ENCODE results near the gene PLA2G2F. TPM values are rescaled to one million over a fixed set of nuclear protein-coding genes. Genes with fewer than 3 reads are reported as not detected.

PLA2G2F gene
- total and polyA plus RNA-seq, 9 donors = 0.02 to 0.30 (median 0.11) TPM; not detected in 5

DNA sequence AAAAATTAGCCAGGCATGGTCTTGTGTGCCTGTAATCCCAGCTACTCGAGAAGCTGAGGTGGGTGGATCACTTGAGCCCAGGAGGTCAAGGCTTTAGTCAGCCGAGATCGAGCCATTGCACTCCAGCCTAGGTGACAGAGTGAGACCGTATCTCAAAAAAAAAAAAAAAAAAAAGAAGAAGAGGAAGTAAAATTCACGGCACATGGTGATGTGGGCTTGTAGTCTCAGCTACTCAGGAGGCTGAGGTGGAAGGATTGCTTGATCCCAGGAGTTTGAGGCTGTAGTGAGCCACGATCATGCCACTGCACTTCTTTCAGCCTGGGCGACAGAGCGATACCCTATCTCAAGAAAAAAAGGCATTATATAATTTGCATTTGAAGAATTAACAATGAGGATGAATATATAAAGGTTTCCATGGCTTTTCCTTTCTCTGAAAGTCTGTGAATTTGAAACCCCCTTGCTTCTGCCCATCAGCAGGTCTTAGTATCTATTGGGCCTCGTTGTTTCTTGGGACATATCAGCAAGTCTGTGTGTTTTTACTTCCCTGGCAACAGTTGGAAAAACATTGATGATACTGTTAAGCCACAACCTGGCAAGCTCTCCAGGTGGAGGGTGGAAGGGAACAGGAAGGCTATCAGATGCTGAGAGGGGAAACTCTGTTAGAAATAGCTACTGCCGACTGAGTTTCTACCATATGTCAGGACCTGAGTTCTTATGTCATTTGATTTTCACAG is 15.2 kb upstream of the PLA2G2F start:
- Histone ChIP-seq H3K36me3 (no peaks in the 10 kb centered on the region), H3K27ac (no peak overlapping the region), H3K4me3 (no peak overlapping the region), H3K4me1 (ENCODE audit: insufficient read depth) (no peaks in the 10 kb centered on the region), H3K9me3 (no peaks in the 10 kb centered on the region), H3K27me3 (no peaks in the 10 kb centered on the region)
- DNase-seq = no peak
- no peak for TF ChIP-seq CTCF (IDR thresholded peaks at IDR 0.05)
- no peak for TF ChIP-seq POLR2A (IDR thresholded peaks at IDR 0.05)
- TF ChIP-seq EP300 (IDR thresholded peaks at IDR 0.05) = no peak
- WGBS, 3 donors = 62 to 70% (median 65%) methylated on average over 10 of the region's 10 CpGs
- intact Hi-C loops (cut with DNase I) = no loop called here

- no peaks in the 10 kb centered on the region for H3K4me1 ChIP-seq (ENCODE audit: insufficient read depth)
- TF ChIP-seq CTCF (IDR thresholded peaks at IDR 0.05) (no peak), POLR2A (IDR thresholded peaks at IDR 0.05) (no peak), EP300 (IDR thresholded peaks at IDR 0.05) (no peak)
- H3K9me3 ChIP-seq = no peaks in the 10 kb centered on the region
- no peaks in the 10 kb centered on the region for H3K36me3 ChIP-seq
- no peak overlapping the region for H3K27ac ChIP-seq
- intact Hi-C loops (cut with DNase I) = no loop called here
- 50 to 58% (median 51%) methylated on average over 7 of the region's 7 CpGs for WGBS, 3 donors
- H3K27me3 ChIP-seq = no peaks in the 10 kb centered on the region
- H3K4me3 ChIP-seq = no peak overlapping the region
- DNase-seq = peak in 2 of 5 donors; percentile 29 to 56
Measured at GRCh38 chr1:20124456-20125057, 14.6 kb upstream of the PLA2G2F start.

- Histone ChIP-seq H3K27ac (no peak overlapping the region), H3K4me3 (no peak overlapping the region), H3K36me3 (no peaks in the 10 kb centered on the region), H3K27me3 (no peaks in the 10 kb centered on the region), H3K4me1 (ENCODE audit: insufficient read depth) (no peaks in the 10 kb centered on the region), H3K9me3 (no peaks in the 10 kb centered on the region)
- intact Hi-C loops (cut with DNase I) = no loop called here
- WGBS, 3 donors = 74 to 79% (median 77%) methylated on average over 10 of the region's 10 CpGs
- TF ChIP-seq POLR2A (IDR thresholded peaks at IDR 0.05) (no peak), CTCF (IDR thresholded peaks at IDR 0.05) (no peak), EP300 (IDR thresholded peaks at IDR 0.05) (no peak)
- DNase-seq = no peak
Measured at GRCh38 chr1:20125100-20125499, 14.0 kb upstream of the PLA2G2F start.

DNA sequence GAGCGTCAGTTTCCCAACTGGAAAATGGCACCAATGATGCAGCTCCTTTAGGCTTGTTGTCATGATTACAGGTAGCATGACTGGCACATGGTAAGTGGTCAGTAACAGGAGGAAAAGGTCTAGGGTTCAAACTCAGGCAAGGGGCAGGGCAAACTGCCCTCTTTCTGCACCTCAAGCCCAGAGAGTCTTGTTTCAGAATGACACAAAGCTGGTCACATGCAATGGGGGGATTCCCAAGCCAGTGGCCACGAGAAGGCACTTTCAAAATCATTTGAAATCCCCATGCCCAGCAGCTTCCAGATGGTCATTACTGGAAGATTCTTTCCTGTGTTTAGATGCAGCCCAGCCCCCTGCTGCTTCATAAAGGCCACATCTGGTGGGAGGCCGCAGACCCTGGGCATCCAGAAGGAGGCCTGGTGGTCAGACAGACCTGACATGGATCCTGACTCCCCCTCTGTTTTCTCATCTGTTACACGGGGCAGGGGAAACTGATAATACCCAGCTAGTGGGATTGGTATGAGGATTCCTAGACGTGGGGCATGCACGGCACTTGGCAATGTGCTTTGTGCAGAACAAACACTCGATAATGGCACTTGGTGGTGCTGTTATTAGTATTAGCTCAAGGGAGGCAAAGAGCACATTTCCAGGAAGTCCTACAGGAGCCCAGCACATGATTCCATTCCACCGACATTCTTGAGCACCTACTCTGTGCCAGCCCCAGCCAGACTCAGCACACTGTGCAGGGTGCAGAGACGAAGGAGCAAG is 12.9 kb upstream of the PLA2G2F start:
- Histone ChIP-seq H3K36me3 (no peaks in the 10 kb centered on the region), H3K4me1 (ENCODE audit: insufficient read depth) (no peaks in the 10 kb centered on the region), H3K9me3 (no peaks in the 10 kb centered on the region), H3K4me3 (no peak overlapping the region), H3K27ac (no peak overlapping the region), H3K27me3 (no peaks in the 10 kb centered on the region)
- intact Hi-C loops (cut with DNase I) = no loop called here
- no peak for TF ChIP-seq POLR2A (IDR thresholded peaks at IDR 0.05)
- TF ChIP-seq EP300 (IDR thresholded peaks at IDR 0.05) = no peak
- TF ChIP-seq CTCF (IDR thresholded peaks at IDR 0.05) = no peak
- no peak for DNase-seq
- WGBS, 3 donors = 75 to 80% (median 79%) methylated on average over 9 of the region's 9 CpGs
